Mucosa of descending colon (tissue), 3 donors: ENCODE results near the gene VSIG10L2. TPM values are rescaled to one million over a fixed set of nuclear protein-coding genes. Genes with fewer than 3 reads are reported as not detected.

Source experiments
- ATAC-seq: fragments of 200-7000 bp; cut with Tn5 transposase; one replicate; pipeline ENCODE4 v1.9.1; 2020; ENCODE audit warnings: mild to moderate bottlenecking, moderate library complexity
- DNase-seq, 3 donors: peaks; one replicate each; pipeline ENCODE4 v3.0.0-alpha.2; 2020
- H3K36me3 ChIP-seq: fragments of 200-600 bp; one replicate; pipeline ENCODE4 v1.8.0; 2021; ENCODE audit warnings: low read depth, mild to moderate bottlenecking
- H3K4me1 ChIP-seq: fragments of 200-600 bp; one replicate; pipeline ENCODE4 v1.8.0; 2021; ENCODE audit warnings: low read depth, mild to moderate bottlenecking
- H3K4me3 ChIP-seq: fragments of 200-600 bp; one replicate; pipeline ENCODE4 v1.8.0; 2021; ENCODE audit warnings: mild to moderate bottlenecking
- H3K9me3 ChIP-seq: fragments of 200-600 bp; one replicate; pipeline ENCODE4 v1.8.0; 2021; ENCODE audit warnings: mild to moderate bottlenecking
- CTCF ChIP-seq: fragments of 200-600 bp; IDR thresholded peaks from one replicate; pipeline ENCODE4 v1.8.0; 2022; ENCODE audit warnings: antibody characterized with exemption, mild to moderate bottlenecking
- intact Hi-C, 2 donors: fragments of 100-400 bp; cut with DNase I in 1 of 2; cut with micrococcal nuclease in 1 of 2; formaldehyde crosslinking; loops; one replicate each; pipeline versions ENCODE4 v1.11.0 to v1.11.1; 2022; cut with DNase I, micrococcal nuclease
- total RNA-seq, 3 donors: library from RNA; stranded (reverse); fragmentation: NEBNext Ultra II Directional in 2 of 3; extraction: Animal tissue kit (Norgen Biotek cat#: 25700) in 2 of 3; gene quantifications; one replicate each; pipeline versions ENCODE4 v1.2.1 to v1.2.4, GENCODE V29; 2021 to 2023
- donor health status: DM: no; HTN: no; CAD: no; lungs with moderate emphysema.
- donor health status: DM: no; HTN: no; CAD: no.
- donor health status: DM: no; HTN: yes; CAD: no.

The VSIG10L2 gene
- total RNA-seq, 3 donors from 2014 or later: 0.09 TPM; not detected in 2

GRCh38 chr11:125949271-125950177 lies 3.7 kb downstream of the VSIG10L2 start:
- ATAC-seq: no peak
- H3K4me3 ChIP-seq: no peak overlapping the region
- H3K4me1 ChIP-seq: no peaks in the 10 kb centered on the region
- no peak for TF ChIP-seq CTCF
- intact Hi-C loops: no loop called here
- no peaks in the 10 kb centered on the region for H3K9me3 ChIP-seq
- no peaks in the 10 kb centered on the region for H3K36me3 ChIP-seq
- no peak for DNase-seq

- H3K4me1 ChIP-seq: no peaks in the 10 kb centered on the region
- ATAC-seq: no peak
- H3K4me3 ChIP-seq: no peak overlapping the region
- no peak for DNase-seq
- intact Hi-C loops: no loop called here
- no peak for TF ChIP-seq CTCF
- no peaks in the 10 kb centered on the region for H3K9me3 ChIP-seq
- no peaks in the 10 kb centered on the region for H3K36me3 ChIP-seq
Observed at GRCh38 chr11:125950178-125950490, 4.3 kb downstream of the VSIG10L2 start.

- Histone ChIP-seq H3K36me3 (no peaks in the 10 kb centered on the region), H3K4me1 (no peaks in the 10 kb centered on the region), H3K4me3 (no peak overlapping the region), H3K9me3 (no peaks in the 10 kb centered on the region)
- peak in 1 of 3 donors; percentile 35 for DNase-seq
- intact Hi-C loops: no loop called here
- TF ChIP-seq CTCF: no peak
- ATAC-seq: peak; percentile 43
Observed at GRCh38 chr11:125950696-125951651, 5.1 kb downstream of the VSIG10L2 start.

- Histone ChIP-seq H3K36me3 (no peaks in the 10 kb centered on the region), H3K4me3 (no peak overlapping the region), H3K9me3 (no peaks in the 10 kb centered on the region), H3K4me1 (no peaks in the 10 kb centered on the region)
- DNase-seq (no peak), ATAC-seq (no peak)
- intact Hi-C loops: no loop called here
- TF ChIP-seq CTCF: no peak
Observed at GRCh38 chr11:125951731-125952130, 5.9 kb downstream of the VSIG10L2 start.

- DNase-seq: no peak
- H3K36me3 ChIP-seq: no peaks in the 10 kb centered on the region
- H3K9me3 ChIP-seq: no peaks in the 10 kb centered on the region
- no peak overlapping the region for H3K4me3 ChIP-seq
- intact Hi-C loops: no loop called here
- no peak for ATAC-seq
- no peak for TF ChIP-seq CTCF
- no peaks in the 10 kb centered on the region for H3K4me1 ChIP-seq
Observed at GRCh38 chr11:125952559-125952958, 6.7 kb downstream of the VSIG10L2 start.
